Stimulated activated naive CD8-positive, alpha-beta T cell treated with anti-CD3 and anti-CD28 coated beads, Interleukin-15, Interleukin-2, amounts not matched to agents 100 U/mL and 50 U/mL, for 24 hours (primary cell): Measurements from ENCODE around the gene OR2T11.
"Not testable (repeated sequence)": the region's sequence is repeated elsewhere in the genome, so short reads cannot be mapped to it uniquely, and the experiment has no call there.

ENCODE experiments used
- ATAC-seq: fragments of 150-1000 bp; cut with Tn5 transposase; one replicate; pipeline ENCODE4 v1.10.0; 2021
- DNase-seq: peaks from one replicate; pipeline ENCODE4 v3.0.0; 2021

OR2T11 gene

DNA sequence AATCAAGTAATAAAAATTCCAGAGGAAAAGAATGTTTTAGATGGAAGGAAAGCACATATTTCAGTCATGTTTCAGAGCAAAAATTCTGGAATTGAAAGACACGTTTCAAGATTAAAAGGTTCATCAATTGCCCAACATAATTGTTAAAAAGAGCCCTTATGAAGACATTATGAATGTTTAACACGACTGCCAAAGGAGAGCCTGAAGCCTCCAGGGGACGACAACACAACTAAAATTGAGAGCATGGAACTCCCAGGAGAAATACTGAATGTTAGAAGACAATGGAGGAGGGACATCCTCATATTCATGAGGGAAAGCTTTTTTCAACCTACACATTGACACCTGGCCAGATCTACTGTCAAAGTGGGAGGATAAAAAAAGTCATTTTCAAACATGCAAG, 16.0 kb downstream of the OR2T11 start:
- peak; percentile 74 for DNase-seq
- ATAC-seq, result no peak

DNA sequence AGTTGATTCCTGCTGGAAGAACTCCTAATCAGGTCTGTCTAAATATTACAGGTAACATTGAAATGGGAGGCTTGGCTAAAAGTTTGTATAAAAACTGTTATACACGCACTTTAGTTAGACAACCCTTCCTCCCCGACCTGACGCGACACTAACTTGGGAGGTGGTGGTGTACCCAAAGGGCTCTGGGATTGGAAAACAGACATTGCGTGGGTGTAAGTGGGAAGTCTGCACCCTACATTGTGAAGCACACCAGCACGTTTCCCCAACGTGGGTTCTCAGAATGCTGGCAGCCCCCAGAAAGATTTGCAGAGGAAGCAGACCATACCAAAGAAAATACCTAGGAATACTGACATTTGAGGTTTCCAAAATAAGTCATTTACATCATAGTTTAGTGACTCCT, 16.8 kb downstream of the OR2T11 start:
- ATAC-seq (no peak), DNase-seq (no peak)

DNA sequence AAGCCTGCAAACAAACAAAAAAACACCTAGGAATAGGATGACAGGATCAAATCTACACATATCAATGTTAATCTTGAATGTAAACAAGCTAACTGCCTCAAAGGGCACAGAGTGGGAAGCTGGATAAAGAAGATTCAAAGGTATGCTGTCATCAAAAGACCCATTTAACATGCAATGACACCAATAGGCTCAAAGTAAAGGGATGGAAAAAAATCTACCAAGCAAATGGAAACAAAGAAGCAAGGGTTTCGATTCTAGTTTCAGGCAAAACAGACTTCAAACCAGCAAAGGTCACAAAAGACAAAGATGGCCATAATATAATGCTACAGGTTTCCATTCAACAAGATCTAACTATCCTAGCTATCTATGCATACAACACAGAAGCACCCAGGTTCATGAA, 21.1 kb downstream of the OR2T11 start:
- ATAC-seq, result peak; percentile 73
- no peak for DNase-seq

DNA sequence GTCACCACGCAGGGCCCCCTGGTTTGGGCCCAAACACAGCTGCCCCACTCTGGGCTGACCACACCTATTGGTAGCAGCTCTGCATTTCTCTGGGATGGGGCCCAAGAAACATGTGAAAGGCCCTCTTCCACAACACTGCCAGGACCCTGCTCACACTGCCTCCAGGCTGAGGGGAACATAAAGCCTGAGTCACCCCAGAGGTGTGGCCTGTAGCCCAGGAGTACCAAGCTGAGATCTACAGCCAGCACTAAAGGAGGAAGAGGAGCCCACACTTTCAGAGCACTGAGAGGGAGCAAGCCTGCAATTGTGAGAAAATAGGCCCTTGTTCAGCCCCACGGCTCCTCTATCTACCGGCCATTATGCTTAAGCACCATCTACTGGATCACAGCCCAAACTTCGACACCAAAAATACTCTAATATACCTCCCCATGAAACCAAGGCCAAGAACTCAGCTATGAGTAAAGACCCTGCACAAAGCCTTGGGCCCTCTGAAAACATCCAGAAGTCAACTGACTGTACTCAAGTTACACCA, 22.9 kb downstream of the OR2T11 start:
- peak; percentile 33 for DNase-seq
- ATAC-seq, result peak; percentile 95

DNA sequence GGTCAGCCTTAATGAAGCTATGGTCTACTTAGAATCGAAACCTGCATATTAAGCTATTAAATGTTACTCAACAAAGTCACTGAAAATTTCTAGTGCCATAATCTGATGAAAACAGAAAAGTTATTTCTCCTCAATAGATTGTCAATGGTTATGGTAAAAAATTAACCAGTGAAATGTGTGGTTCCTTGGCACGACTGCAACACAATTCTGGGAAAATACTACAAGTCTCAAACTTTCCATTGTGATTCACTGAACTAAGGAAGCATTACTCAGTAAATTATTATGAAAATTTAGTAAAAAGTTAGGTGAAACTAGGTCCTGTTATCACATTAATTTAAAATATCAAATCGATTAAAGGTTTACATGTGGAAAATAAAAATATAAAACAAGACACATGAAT, 24.6 kb downstream of the OR2T11 start:
- no peak for DNase-seq
- ATAC-seq, result no peak

DNA sequence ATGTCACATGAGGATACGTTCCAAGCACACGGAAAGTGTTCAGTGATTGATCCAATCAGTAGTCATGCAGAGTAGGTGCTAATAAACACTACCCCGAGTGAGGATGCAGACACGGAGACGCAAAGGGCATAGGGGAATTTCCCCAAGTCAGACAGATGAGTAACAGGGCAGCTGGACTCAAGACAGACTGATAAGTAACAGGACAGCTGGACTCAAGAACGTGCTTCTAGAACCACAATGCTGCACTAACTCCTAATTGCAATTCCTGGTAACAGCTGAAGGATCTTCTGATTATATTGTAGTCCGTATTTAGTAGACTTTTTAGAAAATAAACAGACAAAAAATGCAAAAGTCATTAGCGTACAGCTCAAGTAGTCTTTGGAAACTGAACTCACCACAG, 35.5 kb downstream of the OR2T11 start:
- DNase-seq (no peak), ATAC-seq (no peak)

DNA sequence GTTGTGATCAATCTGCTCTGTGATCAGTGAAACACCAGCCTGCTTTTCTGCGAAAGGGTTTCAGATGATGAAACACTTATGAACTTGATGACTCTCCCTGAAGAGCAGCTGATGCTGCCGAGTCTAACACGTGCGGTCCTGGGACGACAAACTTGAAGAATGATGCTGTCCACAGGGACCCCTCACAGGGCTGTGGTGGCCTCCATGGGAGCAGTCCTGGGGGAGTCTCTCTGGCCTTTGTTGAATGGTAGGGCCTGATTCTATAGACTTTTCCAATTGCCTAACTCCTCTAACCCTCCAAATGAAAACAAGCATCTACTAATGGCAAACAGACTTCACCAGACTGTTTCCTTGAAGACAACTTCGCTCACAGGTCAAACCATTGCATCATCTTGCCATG, 37.3 kb downstream of the OR2T11 start, which contains the start of gene OR2T10:
OR2T10 (minus strand) TSS at position 112 of the 400 bp plus-strand sequence. CDS start 3,932 bp downstream, outside the sequence.
- ATAC-seq (no peak), DNase-seq (no peak)

DNA sequence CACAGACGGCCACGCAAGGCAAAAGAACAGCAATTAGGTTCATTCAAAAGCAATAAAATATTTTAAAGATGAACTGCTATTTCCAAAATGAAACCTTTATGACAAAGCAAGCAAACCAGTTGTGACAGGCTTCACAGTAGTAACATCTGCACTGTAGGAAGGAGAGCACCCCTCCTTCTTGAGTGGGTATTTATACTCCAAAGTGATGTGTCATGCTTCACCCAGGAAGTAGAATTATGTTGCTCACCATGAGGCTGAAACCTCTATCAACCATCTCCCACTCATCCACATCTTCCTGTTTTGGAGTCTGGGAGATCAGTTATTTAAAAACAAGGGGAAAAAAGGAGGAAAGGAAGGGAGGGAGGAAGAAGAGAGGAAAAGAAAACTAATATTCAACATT, 38.3 kb downstream of the OR2T11 start:
- DNase-seq (no peak), ATAC-seq (no peak)

DNA sequence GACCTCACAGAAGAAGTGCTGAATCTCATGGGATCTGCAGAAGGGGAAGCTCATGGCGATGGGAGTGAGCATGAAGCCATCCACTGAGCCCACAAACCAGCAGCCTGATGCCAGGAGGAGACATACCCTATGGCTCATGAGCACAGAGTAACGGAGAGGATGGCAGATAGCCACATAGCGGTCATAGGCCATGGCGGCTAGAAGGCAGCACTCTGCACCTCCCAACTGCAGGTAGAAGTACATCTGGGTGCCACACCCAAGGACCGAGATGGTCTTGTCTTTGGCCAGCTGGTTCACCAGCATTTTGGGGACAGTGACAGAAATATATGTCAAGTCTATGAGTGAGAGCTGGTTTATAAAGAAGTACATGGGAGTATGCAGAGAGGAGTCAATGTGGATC, 41.7 kb downstream of the OR2T11 start:
- DNase-seq, result no peak

DNA sequence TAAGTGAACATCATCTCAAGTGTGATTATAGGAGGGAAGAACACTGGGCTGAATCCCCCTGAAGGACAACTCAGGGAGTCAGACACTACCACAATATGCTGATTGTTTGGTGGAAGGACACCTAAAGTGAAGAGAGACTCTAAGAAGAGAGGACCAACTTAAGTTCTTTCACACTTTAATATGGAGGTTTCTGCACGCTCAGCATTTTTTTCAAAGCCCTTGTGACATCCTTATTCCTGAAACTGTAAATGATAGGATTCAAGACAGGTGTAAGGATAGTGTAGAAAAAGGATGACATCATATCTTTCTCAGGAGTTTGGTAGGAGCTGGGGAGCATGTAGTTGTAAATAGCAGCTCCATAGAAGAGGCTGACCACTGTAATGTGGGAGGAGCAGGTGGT, 42.2 kb downstream of the OR2T11 start:
- ATAC-seq (no peak), DNase-seq (no peak)

More for the DNA sequence above, 41.7 kb downstream of the OR2T11 start:
- ATAC-seq, result no peak

DNA sequence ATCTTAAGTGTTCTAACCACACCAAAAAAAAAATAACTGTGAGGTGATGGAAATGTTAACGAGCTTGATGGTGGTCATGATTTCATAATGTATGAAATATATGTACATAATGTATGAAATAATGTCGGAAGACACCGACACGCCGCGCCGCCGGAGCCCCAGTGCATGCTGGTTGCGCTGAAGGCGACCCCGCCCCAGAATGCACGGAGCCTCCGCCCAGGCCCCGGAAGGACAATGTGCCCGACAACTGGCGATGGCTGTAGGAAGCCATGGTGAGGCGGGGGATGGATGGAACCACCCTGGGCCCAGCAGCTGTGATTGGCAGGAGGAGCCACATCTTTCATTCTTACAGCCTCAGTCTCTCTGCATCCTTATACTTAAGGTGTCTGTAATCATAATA, 44.8 kb downstream of the OR2T11 start:
- DNase-seq, result no peak
- no peak for ATAC-seq

DNA sequence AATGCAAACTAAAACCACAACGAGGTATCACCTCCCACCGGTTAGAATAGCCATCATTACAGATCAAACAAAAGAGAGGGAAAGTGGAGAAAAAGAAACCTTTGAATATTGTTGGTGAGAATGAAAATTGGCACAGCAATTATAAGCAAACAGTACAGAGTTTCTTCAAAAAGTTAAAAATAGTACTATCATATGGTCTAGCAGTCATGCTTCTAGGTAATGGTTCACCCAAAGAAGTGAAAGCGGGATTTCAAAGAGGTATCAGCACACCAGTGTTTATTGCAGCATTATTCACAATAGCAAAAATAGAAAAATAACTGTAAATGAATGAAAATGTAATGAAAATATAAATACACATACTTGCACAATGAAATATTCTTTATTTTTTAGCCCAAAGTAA, 45.6 kb downstream of the OR2T11 start:
- DNase-seq, result no peak
- ATAC-seq, result no peak

DNA sequence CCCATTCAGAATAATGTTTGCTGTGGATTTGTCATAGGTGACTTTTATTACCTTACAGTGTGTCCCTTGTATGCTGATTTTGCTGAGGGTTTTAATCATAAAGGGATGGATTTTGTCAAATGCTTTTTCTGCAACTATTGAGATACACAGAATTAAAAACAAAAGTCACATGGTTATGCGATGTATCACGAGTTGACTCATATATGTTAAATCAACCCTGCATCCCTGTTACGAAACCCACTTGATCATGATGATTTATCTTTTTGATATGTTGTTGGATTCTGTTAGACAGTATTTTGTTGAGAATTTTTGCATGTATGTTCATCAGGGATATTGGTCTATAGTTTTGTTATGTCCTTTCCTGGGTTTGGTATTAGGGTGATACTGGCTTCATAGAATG, 49.6 kb downstream of the OR2T11 start:
- DNase-seq, result no peak
- ATAC-seq, result no peak

DNA sequence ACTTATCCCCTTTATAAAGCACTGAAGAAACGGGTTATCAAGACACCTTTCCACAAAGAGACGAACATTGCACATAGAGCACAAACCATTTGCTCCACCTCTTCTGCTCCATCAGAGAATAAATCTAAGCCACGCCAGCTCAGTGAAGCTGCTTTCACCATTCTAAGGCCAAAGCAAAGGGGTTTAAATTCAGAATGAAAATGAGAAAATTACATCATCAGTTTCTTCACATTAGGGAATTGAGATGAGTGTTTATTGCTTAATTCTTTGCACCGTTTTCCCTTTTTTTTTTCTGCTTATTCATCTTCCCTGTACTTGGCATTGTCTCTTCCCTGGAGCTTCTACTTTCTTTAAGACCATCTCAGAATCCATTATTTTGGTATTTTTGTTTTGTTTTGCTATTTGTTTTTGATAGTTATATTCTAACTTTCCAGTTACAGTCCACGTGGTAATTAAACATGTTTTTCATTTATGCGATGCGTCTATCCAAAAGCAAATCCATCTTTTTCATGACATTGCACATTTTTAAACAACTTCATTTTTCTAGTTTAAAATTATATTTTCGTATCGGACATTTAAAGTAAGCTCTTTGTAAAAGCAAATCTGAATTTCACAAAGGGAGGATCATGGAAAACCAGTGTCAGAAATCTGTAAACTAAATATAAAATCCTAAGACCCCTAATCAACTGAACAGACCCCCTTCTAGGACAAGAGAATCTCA, 58.5 kb downstream of the OR2T11 start:
- ATAC-seq (no peak), DNase-seq (no peak)

DNA sequence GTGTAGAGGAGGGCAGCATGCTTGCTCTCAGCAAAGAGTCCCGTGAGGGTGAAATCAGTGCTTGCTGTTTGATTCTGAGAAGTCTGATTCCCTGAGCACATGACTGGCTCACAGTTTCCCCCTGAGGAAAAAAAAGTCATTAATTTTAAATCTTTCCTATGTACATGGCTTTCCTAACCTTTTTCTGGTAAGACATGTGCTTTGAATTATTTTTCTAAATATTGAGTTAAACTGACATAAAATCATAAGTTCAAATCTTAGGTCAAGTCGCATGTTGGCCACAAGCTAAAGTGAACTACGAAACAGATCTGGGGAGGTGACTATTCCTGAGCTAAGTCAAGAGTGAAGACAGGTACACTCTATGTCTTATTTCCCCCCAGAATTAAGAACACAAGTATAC, 60.2 kb downstream of the OR2T11 start, which contains the start of gene OR2T34:
OR2T34 (minus strand) TSS at position 101 of the 400 bp plus-strand sequence; CDS start at position 101, 0 bp downstream.
- not testable (repeated sequence) for DNase-seq, ATAC-seq

DNA sequence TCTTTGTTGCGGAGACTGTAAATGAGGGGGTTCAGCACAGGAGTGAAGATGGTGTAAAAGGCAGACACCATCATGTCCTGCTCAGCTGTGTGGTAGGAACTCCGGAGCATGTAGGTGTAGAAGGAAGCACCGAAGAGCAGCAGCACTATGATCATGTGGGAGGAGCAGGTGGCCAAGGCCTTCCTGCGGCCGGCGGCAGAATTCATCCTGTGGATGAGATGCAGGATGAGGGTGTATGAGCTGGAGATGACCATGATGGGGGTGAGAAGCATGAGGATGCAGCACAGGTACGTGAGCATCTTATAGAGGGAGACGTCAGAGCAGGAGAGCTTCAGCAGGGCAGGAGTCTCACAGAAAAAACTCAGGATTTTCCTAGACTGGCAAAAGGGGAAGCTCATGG, 61.0 kb downstream of the OR2T11 start:
- DNase-seq, ATAC-seq: not testable (repeated sequence)
